ENCODE measurements around the gene ZKSCAN8. TPM values are rescaled to one million over a fixed set of nuclear protein-coding genes. Genes with fewer than 3 reads are reported as not detected.
"Not testable (repeated sequence)": the region's sequence is repeated elsewhere in the genome, so short reads cannot be mapped to it uniquely, and the experiment has no call there.

Gene ZKSCAN8
- total RNA-seq = 10 to 100 TPM; 17.5 to 20.7 TPM

DNA sequence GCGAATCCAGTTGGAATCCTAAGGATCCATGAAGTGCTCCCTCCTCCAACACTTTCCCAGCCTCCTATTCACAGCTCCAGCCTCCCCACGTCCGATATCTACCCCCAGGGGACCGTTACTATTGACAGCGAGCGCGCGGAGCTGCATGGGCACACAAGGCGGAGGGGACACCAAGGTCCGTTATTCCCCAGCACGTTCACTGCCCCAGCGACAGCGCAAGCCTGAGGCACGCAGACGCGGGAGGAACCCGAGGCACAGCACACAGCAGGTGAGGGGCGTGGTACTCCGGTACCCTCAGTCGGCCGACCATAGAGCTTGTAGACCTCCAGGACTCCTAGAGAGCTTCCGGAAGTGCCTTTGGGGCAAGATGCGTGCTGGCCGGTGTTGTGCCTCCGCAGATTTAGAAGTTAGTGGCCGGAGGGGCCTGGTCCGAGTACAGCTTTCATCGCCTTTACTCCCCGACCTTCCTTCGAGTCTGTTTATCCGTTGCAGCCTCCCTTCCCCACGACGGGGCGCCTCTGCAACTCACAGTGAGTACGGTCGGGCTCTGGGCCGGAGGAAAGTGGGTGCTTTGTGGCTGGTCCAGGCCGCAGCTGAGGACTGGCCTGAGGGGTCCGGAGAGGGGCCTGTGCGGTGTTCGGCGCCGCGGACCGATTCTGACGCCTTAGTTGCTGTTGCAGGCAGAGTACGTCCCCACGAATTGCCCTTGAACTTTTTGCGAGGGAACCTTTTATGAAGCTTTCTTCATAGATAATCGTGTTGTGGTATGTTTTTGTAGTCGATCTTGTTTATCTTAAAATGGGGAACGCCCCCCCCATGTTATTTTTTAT, at the start of gene ZKSCAN8:
ZKSCAN8 (plus strand) TSS at position 384 of the 830 bp plus-strand sequence. CDS start 6,525 bp downstream, outside the sequence.
- Mint-ChIP-seq H3K9me3 (ENCODE audit: low read depth) (no peaks in the 10 kb centered on the region), H3K4me3 (peak within 1 kb of the TSS; percentile 94), H3K27me3 (no peaks in the 10 kb centered on the region), H3K36me3 (ENCODE audit: low read depth) (peaks cover 24% of the 10 kb centered on the region), H3K27ac (peak within 1 kb of the TSS; percentile 90), H3K4me1 (peaks cover 59% of the 10 kb centered on the region)
- intact Hi-C loops (cut with DNase I, micrococcal nuclease) = loop anchor here (1.0 kb wide), 4 partner anchors 17 to 126 kb away; partner anchors contain the start of genes ZKSCAN4 (in 1 of the 2), ZSCAN16 (in 1 of the 2) and ZSCAN26 (in 1 of the 2)
- CTCF ChIA-PET = interaction anchor here (0.6 to 2.2 kb wide), 9 partner anchors 14 to 1763 kb away, joined by 3 to 9 read pairs (median 3); no protein-coding TSS in a partner anchor
- peak; percentile 89 for DNase-seq
- ATAC-seq = peak; percentile 75
- POLR2A ChIA-PET = interaction anchor here (0.5 to 1.4 kb wide), 8 partner anchors 19 to 868 kb away, joined by 3 to 5 read pairs (median 4); partner anchors contain the start of genes PGBD1, ZKSCAN3, ZKSCAN4 and ZSCAN26

DNA sequence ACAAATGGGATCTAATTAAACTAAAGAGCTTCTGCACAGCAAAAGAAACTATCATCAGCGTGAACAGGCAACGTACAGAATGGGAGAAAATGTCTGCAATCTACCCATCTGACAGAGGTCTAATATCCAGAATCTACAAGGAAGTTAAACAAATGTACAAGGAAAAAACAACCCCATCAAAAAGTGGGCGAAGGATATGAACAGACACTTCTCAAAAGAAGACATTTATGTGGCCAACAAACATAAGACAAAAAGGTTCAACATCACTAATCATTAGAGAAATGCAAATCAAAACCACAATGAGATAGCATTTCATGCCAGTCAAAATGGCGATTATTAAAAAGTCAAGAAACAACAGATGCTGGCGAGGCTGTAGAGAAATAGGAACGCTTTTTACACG, 39.5 kb upstream of the ZKSCAN8 start:
- POLR2A ChIA-PET; H3K9me3 Mint-ChIP-seq (ENCODE audit: low read depth); intact Hi-C loops (cut with DNase I, micrococcal nuclease); H3K27me3 Mint-ChIP-seq; ATAC-seq; H3K27ac Mint-ChIP-seq; CTCF ChIA-PET; H3K4me1 Mint-ChIP-seq; H3K36me3 Mint-ChIP-seq (ENCODE audit: low read depth); DNase-seq; H3K4me3 Mint-ChIP-seq: not testable (repeated sequence)

DNA sequence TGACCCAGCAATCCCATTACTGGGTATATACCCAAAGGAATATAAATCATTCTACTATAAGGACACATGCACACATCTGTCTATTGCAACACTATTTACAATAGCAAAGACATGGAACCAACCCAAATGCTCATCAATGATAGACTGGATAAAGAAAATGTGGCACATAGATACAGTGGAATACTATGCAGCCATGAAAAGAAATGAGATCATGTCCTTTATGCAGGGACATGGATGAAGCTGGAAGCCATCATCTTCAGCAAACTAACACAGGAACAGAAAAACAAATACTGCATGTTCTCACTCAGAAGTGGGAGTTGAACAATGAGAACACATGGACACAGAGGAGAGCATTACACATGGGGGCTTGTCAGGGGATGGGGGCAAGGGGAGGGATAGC, 39.0 kb upstream of the ZKSCAN8 start:
- H3K4me1 Mint-ChIP-seq; H3K9me3 Mint-ChIP-seq (ENCODE audit: low read depth); POLR2A ChIA-PET; DNase-seq; H3K27me3 Mint-ChIP-seq; CTCF ChIA-PET; intact Hi-C loops (cut with DNase I, micrococcal nuclease); H3K36me3 Mint-ChIP-seq (ENCODE audit: low read depth); H3K4me3 Mint-ChIP-seq; ATAC-seq: not testable (repeated sequence)
- H3K27ac Mint-ChIP-seq = peak overlapping the region; percentile 42

DNA sequence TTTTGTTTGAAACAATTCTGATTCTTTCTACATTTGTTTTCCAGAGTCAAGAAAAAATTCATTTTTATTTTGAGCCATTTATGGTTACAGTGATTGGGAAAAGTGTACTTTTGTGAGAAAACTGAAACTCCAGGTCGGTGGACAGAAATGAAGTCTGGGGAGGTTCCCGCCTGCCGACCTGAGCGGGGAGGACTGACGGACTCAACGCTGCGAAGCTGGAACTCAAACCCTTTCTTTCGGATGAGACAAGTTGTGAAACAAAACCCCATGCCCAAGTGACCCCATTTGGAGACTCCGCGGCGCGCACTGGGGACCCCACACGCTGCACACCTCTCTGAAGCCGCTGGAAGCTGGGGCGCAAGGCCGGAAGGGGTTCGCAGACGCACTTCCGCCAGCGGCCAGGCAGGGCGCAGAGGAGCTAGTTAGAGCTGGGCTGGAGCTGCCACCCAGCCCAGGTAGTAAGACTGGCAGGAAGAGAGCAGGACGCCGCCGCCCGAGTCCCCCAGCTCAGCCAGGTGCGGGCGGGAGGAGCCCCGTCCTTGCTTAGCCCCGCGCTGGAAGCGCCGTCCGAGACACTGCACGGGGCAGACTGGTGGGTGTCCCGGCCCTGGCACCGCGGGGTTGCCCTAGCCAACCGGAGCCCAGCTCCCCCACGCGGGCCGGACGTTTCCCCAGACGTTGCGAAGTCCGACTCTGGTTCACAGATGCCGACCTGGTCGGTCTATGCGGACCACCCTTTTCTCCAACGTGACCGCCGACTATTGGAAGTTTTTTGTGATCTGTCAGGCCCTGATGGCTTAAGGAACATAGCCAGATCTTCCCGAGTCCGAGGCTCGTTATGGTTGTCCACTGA, 37.1 kb upstream of the ZKSCAN8 start:
- peak overlapping the region; percentile 90 for H3K27ac Mint-ChIP-seq
- peaks cover 3% of the 10 kb centered on the region for H3K9me3 Mint-ChIP-seq (ENCODE audit: low read depth)
- H3K4me3 Mint-ChIP-seq = peak overlapping the region; percentile 82
- H3K4me1 Mint-ChIP-seq = peaks cover 9% of the 10 kb centered on the region
- ChIA-PET CTCF (interaction anchor here (0.7 to 1.0 kb wide), 13 partner anchors 8 to 1282 kb away, joined by 3 to 5 read pairs (median 3); partner anchors contain the start of gene ZSCAN26), POLR2A (interaction anchor here (0.5 to 1.0 kb wide), 5 partner anchors 25 to 285 kb away, joined by 3 to 4 read pairs (median 3); partner anchors contain the start of gene ZNF165)
- intact Hi-C loops (cut with DNase I, micrococcal nuclease) = loop anchor here (1.0 kb wide), 3 partner anchors 23 to 32 kb away; partner anchors contain the start of gene ZNF165 (in 1 of the 2)
- H3K27me3 Mint-ChIP-seq = peaks cover 4% of the 10 kb centered on the region
- ATAC-seq (peak; percentile 100), DNase-seq (peak; percentile 91)
- H3K36me3 Mint-ChIP-seq (ENCODE audit: low read depth) = no peaks in the 10 kb centered on the region

DNA sequence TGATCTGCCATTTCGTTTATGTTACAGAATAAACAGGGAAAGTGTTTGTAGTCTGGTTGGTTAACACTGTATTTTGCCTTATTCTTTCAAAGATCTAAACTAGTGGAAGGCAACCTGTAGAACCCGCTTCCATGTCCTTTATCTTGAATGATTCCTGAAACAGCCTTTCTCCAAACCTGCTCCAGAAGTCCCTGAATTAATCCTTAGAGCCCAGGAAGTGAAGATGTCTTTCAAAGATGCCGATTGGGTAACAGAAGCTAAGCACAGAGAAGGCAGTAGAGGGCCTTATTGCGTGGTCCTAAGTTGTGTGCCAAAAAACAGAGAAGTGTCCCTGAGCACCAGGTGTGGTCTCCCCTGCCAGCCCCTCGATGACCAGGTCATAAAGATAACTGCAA, 36.4 kb upstream of the ZKSCAN8 start:
- peak overlapping the region; percentile 90 for H3K27ac Mint-ChIP-seq
- intact Hi-C loops (cut with DNase I, micrococcal nuclease) = no loop called here
- H3K4me3 Mint-ChIP-seq = peak overlapping the region; percentile 82
- ChIA-PET CTCF (interaction anchor here (0.7 to 1.0 kb wide), 9 partner anchors 18 to 335 kb away, joined by 3 to 5 read pairs (median 3); no protein-coding TSS in a partner anchor), POLR2A (interaction anchor here (0.5 to 0.9 kb wide), 4 partner anchors 31 to 384 kb away, joined by 3 to 4 read pairs (median 3); no protein-coding TSS in a partner anchor)
- H3K27me3 Mint-ChIP-seq = no peaks in the 10 kb centered on the region
- H3K9me3 Mint-ChIP-seq (ENCODE audit: low read depth) = peaks cover 3% of the 10 kb centered on the region
- ATAC-seq = no peak
- peaks cover 9% of the 10 kb centered on the region for H3K4me1 Mint-ChIP-seq
- no peaks in the 10 kb centered on the region for H3K36me3 Mint-ChIP-seq (ENCODE audit: low read depth)
- no peak for DNase-seq

DNA sequence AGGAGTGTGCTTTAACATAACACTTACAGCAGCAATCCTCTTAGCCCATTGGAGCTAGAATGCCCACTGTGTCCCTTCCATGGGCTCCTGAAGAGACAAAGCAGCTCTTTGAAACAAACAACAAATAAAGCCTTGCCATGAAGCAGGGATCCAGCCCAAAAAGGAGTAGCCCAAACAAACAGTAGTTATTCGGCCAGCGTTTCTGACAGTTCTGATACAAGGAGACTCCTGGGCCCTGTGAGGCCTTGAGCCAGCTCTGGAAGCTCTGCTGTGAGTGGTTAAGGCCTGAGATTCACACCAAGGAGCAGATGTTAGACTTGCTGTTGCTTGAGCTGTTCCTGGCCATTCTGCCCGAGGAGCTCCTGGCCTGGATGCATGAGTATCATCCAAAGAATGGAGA, 34.2 kb upstream of the ZKSCAN8 start:
- H3K36me3 Mint-ChIP-seq (ENCODE audit: low read depth) = no peaks in the 10 kb centered on the region
- ChIA-PET CTCF (interaction anchor here (1.0 kb wide), 1 partner anchor 9 kb away, joined by 3 read pairs; no protein-coding TSS in a partner anchor), POLR2A (no interaction called here)
- intact Hi-C loops (cut with DNase I, micrococcal nuclease) = no loop called here
- no peak for DNase-seq
- H3K27me3 Mint-ChIP-seq = no peaks in the 10 kb centered on the region
- no peak overlapping the region for H3K27ac Mint-ChIP-seq
- no peak overlapping the region for H3K4me3 Mint-ChIP-seq
- no peak for ATAC-seq
- peaks cover 3% of the 10 kb centered on the region for H3K9me3 Mint-ChIP-seq (ENCODE audit: low read depth)
- peaks cover 9% of the 10 kb centered on the region for H3K4me1 Mint-ChIP-seq

DNA sequence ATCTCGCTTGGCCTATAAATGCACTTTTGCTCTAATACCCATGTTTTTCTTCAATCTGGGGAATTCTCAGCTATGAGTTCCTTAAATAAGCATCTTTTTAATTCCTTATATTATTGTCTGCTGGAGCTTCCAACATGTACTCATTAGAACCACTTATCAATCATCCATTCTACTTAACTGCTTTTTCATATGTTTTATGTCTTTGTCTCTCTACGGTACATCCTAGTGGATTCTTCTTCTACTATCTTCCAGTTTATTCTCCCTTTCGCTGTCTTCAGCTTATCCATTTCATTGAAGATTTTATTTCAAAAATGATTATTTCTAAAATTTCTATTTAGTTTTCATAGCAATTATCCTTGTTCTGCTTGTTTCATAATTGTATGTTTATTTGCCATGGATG, 29.7 kb upstream of the ZKSCAN8 start:
- no peaks in the 10 kb centered on the region for H3K27me3 Mint-ChIP-seq
- CTCF ChIA-PET = interaction anchor here (0.7 to 2.1 kb wide), 2 partner anchors 216 to 244 kb away, joined by 3 to 9 read pairs; no protein-coding TSS in a partner anchor

DNA sequence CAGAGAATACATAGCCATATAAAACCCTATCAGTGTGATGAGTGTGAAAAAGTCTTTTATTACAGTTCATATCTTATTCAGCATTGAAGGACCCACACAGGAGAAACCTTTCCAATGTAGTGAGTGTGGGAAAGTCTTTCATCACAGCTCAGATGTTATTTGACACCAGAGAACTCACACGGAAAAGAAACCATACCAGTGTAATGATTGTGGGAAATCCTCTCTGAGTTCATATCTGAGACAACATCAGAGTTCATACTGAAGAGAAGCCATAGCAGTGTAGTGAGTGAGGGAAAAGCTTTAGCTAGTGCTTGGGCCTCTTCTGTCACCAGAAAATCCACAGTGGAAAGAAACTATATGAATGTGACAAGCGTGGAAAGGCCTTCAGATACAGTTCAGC, 25.9 kb upstream of the ZKSCAN8 start:
- ChIA-PET POLR2A (no interaction called here), CTCF (interaction anchor here (0.6 kb wide), 1 partner anchor 1002 kb away, joined by 3 read pairs; no protein-coding TSS in a partner anchor)

More for the DNA sequence above, 29.7 kb upstream of the ZKSCAN8 start:
- peaks cover 24% of the 10 kb centered on the region for H3K36me3 Mint-ChIP-seq (ENCODE audit: low read depth)
- H3K4me3 Mint-ChIP-seq = no peak overlapping the region
- intact Hi-C loops (cut with DNase I, micrococcal nuclease) = no loop called here
- POLR2A ChIA-PET = no interaction called here
- no peak overlapping the region for H3K27ac Mint-ChIP-seq
- no peaks in the 10 kb centered on the region for H3K4me1 Mint-ChIP-seq
- H3K9me3 Mint-ChIP-seq (ENCODE audit: low read depth) = no peaks in the 10 kb centered on the region
- no peak for ATAC-seq
- DNase-seq = no peak

DNA sequence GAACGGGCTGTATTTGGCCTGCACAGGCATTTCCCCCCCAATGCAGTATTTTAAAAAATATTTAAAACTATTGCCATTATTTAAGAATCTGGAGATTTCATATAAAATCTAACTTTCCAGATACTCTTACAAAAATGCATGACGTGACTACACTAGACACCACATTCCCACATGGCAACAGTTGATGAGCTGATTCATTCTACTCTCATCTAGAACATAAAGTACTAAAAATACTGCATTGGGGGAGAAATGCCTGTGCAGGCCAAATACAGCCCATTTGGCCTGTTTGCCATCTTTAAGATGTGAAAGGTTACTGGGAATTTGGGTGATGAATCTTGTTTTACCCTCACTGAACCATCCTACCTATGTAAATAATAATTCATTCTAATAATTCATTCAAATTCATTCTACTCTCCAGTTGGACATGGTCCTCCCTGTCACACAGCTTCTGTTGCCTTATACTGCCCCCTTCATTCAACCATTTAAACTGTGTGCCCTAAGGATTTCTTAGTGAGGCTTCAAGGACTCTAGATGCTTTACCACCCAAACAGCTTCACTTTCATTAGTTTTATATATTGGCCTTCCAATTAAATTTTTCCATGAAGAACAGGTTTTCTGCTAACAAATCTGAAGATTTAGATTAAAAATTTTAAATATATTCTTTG, 24.2 kb upstream of the ZKSCAN8 start:
- Mint-ChIP-seq H3K27me3 (no peaks in the 10 kb centered on the region), H3K9me3 (ENCODE audit: low read depth) (no peaks in the 10 kb centered on the region), H3K36me3 (ENCODE audit: low read depth) (peaks cover 47% of the 10 kb centered on the region), H3K4me3 (no peak overlapping the region), H3K4me1 (no peaks in the 10 kb centered on the region), H3K27ac (no peak overlapping the region)
- intact Hi-C loops (cut with DNase I, micrococcal nuclease) = no loop called here
- ChIA-PET POLR2A (no interaction called here), CTCF (no interaction called here)
- DNase-seq (no peak), ATAC-seq (no peak)

More for the DNA sequence above, 25.9 kb upstream of the ZKSCAN8 start:
- H3K27me3 Mint-ChIP-seq = no peaks in the 10 kb centered on the region
- ATAC-seq = no peak
- no peak for DNase-seq
- intact Hi-C loops (cut with DNase I, micrococcal nuclease) = no loop called here
- peaks cover 42% of the 10 kb centered on the region for H3K36me3 Mint-ChIP-seq (ENCODE audit: low read depth)
- H3K4me1 Mint-ChIP-seq = no peaks in the 10 kb centered on the region
- H3K27ac Mint-ChIP-seq = no peak overlapping the region
- no peak overlapping the region for H3K4me3 Mint-ChIP-seq
- no peaks in the 10 kb centered on the region for H3K9me3 Mint-ChIP-seq (ENCODE audit: low read depth)

DNA sequence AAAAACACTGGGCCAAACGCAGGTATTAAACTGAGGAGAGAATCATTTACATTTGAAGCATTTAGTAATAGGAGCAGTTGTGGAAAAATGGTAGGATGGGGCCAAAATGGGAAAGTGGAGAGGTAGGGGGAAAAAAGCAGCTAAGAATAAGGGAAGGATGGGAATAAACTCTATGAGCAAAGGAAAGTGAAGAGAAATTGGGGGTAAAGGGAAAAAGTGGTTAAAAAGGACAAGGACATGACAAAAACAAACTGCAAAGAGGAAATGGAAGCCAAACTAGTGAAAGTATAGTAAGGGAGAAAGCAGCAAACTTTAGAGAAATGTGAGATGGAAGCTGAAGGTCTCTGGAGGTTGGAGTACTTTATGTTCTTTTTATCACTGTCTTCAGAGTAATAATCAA, 23.5 kb upstream of the ZKSCAN8 start:
- POLR2A ChIA-PET = no interaction called here

More for the DNA sequence above, 23.5 kb upstream of the ZKSCAN8 start:
- ATAC-seq (no peak), DNase-seq (no peak)
- peaks cover 51% of the 10 kb centered on the region for H3K36me3 Mint-ChIP-seq (ENCODE audit: low read depth)
- no peak overlapping the region for H3K27ac Mint-ChIP-seq
- H3K4me3 Mint-ChIP-seq = no peak overlapping the region
- CTCF ChIA-PET = interaction anchor here (0.6 kb wide), 1 partner anchor 142 kb away, joined by 3 read pairs; no protein-coding TSS in a partner anchor
- no peaks in the 10 kb centered on the region for H3K9me3 Mint-ChIP-seq (ENCODE audit: low read depth)
- intact Hi-C loops (cut with DNase I, micrococcal nuclease) = no loop called here
- no peaks in the 10 kb centered on the region for H3K27me3 Mint-ChIP-seq
- peaks cover 2% of the 10 kb centered on the region for H3K4me1 Mint-ChIP-seq
